SU-DHL-6 (cell line): ENCODE measurements around the gene PPARD.

Source experiments
- EZH2phosphoT487 ChIP-seq: fragments of 200-600 bp; sonication (generic), shearing (Covaris generic); conservative IDR thresholded peaks from 2 replicates; pipeline ENCODE4 v1.6.1; 2018; ENCODE audit warnings: mild to moderate bottlenecking, antibody characterized with exemption, low read length, moderate library complexity, mixed read lengths
- TF ChIP-seq, protein P1 (sequence below): fragments of 200-600 bp; sonication (generic); IDR thresholded peaks from one replicate; pipeline ENCODE4 v1.5.1; 2017; ENCODE audit warnings: antibody characterized with exemption, mild to moderate bottlenecking, low read length, moderate library complexity; ENCODE audit not compliant: insufficient read depth, poor library complexity, severe bottlenecking

DNA sequence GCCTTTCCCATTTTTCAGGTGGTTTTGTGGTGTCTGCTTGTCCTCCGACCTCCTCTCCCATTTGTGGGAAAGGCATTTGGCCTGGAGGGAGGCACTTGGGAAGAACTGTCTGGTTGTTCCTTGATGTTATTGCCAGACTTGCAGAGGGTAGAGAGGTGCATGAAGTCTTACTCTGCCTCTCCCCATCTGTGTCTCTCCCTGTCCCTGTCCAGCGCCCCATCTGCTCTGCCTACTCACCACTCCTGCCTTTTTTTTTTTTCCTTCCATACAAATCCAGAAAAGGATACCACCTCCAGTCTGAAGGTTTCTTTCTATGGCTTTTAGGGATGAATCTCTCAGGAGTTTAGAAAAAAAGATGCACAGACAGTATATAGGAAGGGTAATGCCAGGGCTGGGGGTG is 19.8 kb downstream of the PPARD start:
- TF ChIP-seq, protein P1, sequence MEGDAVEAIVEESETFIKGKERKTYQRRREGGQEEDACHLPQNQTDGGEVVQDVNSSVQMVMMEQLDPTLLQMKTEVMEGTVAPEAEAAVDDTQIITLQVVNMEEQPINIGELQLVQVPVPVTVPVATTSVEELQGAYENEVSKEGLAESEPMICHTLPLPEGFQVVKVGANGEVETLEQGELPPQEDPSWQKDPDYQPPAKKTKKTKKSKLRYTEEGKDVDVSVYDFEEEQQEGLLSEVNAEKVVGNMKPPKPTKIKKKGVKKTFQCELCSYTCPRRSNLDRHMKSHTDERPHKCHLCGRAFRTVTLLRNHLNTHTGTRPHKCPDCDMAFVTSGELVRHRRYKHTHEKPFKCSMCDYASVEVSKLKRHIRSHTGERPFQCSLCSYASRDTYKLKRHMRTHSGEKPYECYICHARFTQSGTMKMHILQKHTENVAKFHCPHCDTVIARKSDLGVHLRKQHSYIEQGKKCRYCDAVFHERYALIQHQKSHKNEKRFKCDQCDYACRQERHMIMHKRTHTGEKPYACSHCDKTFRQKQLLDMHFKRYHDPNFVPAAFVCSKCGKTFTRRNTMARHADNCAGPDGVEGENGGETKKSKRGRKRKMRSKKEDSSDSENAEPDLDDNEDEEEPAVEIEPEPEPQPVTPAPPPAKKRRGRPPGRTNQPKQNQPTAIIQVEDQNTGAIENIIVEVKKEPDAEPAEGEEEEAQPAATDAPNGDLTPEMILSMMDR: no peak
- no peak for TF ChIP-seq EZH2phosphoT487
